Activated CD4-positive, alpha-beta T cell treated with anti-CD3 and anti-CD28 coated beads, Interleukin-10, Interleukin-2, amounts not matched to agents 100 ng/mL and 50 ng/mL, durations not matched to agents 16 hours and 8 hours (primary cell): ENCODE measurements around the gene SLC26A8.

Source experiments
- DNase-seq: peaks from one replicate; pipeline ENCODE4 v3.0.0-alpha.2; 2020

SLC26A8 gene

DNA sequence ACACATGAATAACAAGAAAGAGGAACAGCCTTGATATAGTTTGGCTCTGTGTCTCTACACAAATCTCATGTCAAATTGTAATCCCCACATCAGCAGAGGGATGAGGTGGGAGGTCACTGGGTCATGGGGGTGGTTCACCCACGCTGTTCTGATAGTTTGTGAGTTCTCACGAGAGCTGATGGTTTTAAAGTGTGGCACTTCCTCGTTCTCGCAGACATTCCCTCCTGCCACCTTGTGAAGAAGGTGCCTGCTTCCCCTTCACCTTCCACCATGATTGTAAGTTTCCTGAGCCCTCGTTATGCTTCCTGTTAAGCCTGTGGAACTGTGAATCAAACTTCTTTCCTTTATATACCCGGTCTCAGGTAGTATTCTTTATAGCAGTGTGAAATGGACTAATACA, 116.7 kb downstream of the SLC26A8 start:
- DNase-seq: no peak

DNA sequence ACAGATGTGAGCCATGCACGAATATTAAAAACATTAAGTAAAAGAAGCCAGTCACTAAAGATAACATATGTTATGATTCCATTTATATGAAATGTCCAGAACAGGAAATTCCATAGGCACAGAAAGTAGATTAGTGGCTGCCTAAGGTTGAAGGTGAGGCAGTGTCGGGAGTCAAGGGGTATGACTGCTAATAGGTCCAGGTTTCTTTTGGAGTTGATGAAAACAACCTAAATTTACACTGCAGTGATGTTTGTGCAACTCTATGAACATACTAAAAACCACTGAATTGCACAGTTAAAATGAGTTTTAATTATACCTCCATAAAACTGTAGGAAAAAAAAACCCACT, 118.0 kb downstream of the SLC26A8 start:
- DNase-seq: no peak

DNA sequence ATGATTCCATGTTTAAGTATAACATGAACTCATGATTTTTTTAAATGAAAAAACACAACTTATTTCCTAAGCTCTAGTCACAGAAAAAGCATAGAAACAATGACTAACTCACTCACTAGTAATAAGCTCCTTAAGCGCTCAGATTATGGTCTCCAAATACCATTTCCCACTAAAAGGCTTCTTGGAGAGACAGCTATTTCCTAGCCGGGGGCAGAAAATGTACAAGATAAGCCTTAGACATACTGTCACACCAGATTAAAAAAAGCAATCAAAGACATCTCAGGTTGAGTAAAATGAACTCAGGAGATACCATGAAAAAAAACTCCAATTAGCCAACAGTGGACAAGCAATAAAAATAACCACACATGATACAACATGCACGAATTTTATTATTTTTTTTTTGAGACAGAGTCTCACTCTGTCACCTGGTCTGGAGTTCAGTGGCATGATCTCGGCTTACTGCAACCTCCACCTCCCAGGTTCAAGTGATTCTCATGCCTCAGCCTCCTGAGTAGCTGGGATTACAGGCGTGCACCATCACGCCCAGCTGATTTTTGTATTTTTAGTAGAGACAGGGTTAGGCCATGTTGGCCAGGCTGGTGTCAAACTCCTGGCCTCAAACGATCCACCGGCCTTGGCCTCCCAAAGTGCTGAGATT, 118.5 kb downstream of the SLC26A8 start:
- no peak for DNase-seq

DNA sequence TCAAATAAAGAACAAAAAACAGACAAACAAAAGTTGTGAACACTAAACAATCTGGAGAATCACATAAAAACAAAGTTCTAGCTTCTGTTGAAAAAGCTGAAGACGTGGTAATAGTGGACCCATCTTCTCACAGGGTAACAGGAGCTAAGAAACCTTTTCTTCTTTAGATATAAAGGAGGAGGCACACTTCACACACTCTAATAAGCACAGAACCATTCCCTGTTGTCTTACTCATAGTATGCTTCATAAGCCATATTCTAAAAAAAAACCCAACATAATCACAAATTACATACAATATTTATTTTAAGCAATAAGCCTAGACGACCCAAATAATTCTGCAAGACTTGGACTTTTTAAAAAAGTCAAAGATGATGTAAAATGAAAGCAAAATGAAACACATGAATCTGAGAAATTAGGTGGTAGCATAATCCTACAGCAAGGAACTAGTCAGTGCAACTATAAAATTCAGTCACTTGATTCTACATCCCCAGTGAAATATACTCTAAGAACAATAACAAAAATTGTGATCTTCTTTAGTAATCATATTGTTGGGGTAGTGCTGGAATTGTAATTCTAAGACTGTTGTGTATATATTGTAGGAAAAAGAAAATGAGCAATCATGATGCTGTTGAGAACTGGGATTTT, 119.2 kb downstream of the SLC26A8 start:
- DNase-seq: no peak

DNA sequence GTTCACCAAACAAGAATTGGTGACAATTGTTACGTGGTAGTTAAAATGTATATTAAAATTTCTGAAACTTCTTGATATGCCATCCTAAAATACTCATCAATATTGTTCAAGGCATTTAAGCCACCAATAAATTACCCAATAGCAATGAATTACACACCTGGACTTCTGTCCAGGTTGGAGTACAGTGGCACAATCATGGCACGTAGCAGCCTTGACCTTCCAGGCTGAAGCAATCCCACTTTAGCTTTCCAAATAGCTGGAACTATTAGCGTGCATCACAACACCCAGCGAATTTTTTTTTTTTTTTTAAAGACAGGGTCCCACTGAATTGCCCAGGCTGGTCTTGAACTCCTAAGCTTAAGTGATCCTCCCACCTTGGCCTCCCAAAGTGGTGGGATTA, 120.8 kb downstream of the SLC26A8 start:
- no peak for DNase-seq

DNA sequence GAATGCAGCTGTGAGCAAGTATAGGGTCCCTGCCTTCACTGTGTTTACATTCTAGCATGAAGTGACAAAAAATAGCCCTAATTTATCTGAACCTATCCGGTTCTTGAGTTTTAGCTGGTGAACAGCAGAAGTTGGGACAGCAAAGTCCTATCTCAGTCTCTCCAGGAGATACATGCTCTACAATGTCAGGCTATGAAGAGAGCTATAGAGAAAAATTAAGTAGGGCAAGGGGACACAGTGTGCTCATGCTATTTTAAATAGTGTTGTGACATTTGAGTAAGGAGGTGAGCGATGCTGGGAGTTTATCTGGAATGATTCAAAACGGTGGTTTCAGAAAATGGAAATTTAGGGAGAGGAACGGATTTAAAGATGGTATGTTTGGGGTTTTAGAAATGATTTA, 124.0 kb downstream of the SLC26A8 start:
- no peak for DNase-seq

DNA sequence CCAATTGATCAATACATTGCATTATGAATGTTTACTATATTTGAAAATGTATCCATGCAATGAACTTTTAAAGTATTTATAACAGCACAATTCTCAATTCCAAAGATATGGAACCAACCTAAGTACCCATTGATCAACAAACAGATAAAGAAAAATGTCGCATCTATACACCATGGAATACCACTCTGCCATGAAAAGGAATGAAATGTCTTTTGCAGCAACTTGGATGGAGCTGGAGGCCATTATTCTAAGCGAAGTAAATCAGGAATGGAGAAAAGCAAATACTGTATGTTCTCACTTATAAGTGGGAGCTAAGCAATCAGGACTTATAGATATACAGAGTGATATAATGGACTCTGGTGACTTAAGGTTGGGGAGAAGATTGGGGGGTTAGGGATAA, 126.4 kb downstream of the SLC26A8 start:
- no peak for DNase-seq

DNA sequence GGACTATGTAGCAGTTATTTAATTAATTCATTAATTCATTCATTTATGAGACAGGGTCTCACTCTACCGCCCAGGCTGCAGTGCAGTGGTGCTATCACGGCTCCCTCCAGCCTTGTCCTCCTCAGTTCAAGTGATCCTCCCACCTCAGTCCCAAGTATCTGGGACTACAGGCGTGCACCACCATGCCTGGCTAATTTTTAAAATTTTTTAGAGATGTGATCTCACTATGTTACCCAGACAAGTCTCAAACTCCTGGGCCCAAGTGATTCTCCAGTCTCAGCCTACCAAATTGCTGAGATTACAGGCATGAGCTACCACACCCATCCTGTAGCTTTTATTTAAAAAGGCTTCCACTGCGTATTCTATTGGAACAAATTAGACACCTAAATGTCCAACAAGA, 127.0 kb downstream of the SLC26A8 start:
- no peak for DNase-seq

DNA sequence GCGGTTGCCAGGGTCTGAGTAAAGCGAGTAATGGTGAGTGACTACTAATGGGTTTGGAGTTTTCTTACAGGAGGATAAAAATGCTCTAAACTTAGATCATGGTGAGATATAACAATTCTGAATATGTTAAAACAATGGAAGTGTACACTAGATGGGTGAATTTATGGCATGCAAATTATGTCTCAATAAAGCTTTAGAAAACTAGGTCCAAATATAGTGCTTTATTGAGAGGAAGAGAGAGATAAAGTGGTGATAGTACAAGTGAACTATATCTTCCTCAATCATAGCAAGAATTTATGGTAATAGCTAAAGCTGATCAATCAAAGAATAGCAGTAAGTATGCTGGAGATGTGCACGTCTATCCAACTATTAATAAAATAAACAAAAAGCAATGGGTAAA, 127.4 kb downstream of the SLC26A8 start:
- DNase-seq: no peak

DNA sequence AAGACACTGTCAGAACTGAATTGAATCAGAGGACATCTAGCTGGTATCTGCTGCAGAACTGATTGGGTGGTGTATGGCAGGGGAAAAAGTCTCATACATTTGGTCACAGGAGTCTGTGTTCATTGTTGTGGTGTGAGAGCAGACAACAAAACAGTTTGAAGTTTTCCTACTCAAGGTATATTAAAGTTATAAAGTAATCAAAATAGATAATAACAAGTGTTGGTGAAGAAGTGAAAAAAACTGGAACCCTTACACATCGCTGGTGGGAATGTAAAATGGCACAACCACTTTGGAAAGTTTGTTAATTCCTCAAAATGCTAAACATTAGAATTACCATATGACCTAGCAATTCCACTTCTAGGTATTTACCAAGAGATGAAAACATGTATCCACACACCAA, 128.2 kb downstream of the SLC26A8 start:
- no peak for DNase-seq

DNA sequence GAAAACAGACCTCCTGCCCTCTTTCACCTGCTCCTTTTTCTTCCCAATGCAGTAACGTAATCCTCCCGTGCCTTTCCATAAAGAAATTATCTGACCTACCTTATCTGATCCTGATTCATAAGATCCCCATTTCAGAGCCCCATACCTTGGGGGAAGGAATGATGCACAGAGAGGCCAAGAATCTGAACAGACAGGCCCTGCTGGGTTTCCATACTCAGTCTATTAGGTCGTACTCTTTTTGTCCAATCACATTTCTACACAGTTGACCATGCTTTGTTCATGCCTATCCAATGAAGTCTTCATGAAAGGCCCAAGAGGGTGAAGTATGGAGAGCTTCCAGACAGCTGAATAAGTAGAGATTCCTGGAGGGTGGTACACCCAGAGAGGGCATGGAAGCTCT, 128.9 kb downstream of the SLC26A8 start:
- DNase-seq: no peak

DNA sequence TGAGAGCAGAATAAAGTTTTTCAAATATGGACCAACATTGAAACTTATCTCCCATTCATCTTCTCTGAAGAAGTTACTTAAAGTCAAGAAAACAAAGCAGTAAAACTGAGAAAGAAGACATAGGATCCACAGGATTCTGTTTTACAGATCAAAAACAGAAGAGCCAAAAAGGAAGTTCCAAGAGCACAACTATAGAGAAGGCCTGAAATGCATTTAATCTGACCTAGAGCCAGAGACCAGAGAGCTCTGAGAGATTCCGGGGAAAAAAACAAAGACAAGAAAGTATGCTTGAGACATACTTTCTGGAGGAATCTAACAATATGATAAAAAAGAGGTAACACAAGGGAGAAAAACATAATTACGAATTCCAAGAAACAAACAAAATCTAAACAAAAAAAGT, 129.7 kb downstream of the SLC26A8 start:
- no peak for DNase-seq
